ENCODE results near the gene DNAH8.
"Not testable (repeated sequence)": the region's sequence is repeated elsewhere in the genome, so short reads cannot be mapped to it uniquely, and the experiment has no call there.

Gene DNAH8

DNA sequence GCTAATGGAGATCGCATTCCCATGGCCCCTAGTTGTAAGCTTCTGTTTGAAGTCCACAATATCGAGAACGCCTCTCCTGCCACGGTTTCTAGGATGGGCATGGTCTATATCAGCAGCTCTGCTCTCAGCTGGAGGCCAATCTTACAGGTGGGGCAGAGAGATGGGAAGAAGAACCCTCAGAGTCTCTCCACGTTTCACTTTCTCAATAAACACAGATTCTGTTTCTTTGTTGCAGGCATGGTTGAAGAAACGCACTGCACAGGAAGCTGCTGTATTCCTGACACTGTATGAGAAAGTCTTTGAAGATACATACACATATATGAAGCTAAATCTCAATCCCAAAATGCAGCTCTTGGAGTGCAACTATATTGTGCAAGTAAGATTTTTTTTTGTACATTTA, 157.9 kb downstream of the DNAH8 start:
- no peak overlapping the region for H3K27ac ChIP-seq
- DNase-seq (ENCODE audit: low read depth, low spot score) = no peak

DNA sequence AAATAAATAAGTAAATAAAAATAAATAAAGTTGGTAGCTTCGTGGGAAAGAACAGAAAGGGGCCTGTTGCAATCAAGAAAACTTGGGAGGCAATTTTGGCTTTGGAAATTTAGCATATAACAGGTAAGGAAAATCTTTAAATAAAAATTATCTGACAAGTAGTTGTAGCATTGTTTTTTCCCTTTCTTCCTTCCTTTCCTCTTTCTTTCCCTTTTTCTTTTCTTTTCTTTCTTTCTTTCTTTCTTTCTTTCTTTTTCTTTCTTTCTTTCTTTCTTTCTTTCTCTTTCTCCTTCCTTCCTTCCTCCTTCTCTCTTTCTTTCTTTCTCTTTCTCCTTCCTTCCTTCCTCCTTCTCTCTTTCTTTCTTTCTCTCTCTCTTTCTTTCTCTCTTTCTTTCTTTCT, 158.7 kb downstream of the DNAH8 start:
- not testable (repeated sequence) for H3K27ac ChIP-seq; DNase-seq (ENCODE audit: low read depth, low spot score)

DNA sequence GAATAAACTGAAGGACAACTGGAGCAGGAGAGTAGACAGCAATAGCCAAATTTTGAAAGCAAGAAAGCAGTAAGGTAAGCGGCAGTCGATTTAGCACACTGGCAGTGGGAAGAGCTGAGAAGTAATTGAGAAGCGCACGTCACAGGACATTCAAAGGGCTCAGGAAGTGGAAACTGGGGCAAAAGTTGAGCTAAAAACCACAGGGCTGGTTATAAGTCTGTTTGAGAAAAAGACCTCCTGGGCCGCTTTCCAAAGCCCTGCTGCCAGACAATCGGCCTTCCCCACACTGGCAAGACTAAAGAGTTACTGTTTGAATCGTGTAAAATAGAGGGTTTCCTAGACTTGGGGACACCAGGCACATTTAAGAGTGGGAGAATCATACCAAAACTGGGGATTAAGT, 161.4 kb downstream of the DNAH8 start:
- DNase-seq (ENCODE audit: low read depth, low spot score) = no peak
- H3K27ac ChIP-seq = no peak overlapping the region

DNA sequence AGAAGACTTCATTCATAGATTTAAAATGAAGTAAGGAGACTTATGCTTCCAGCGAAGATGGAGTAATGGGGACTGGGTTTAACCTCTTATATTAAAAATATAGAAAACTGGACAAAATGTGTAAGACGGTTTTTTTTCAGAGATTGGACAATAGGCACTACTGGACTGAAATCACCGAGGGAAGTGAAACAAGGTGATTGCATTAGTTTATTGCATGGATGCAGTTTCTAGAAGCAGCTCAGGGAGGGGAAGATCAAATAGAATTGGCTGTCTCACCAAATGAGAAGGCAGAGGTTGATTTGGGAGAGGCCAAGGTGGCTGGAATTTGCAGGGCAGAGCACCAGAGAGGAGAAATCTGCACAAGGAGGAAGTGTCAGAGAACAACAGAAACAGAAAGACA, 162.6 kb downstream of the DNAH8 start:
- H3K27ac ChIP-seq = no peak overlapping the region
- no peak for DNase-seq (ENCODE audit: low read depth, low spot score)

DNA sequence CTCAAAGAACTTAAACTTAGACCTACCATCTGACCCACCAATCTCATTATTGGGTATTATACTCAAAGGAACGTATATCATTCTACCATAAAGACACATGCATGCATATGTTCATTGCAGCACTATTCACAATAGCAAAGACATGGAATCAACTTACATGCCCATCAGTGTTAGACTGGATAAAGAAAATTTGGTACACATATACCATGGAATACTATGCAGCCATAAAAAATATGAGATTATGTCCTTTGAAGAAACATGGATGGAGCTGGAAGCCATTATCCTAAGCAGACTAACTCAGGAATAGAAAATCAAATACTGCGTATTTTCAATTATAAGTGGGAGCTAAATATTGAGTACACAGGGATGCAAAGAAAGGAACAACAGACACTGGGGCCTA, 167.0 kb downstream of the DNAH8 start:
- DNase-seq (ENCODE audit: low read depth, low spot score) = no peak
- no peak overlapping the region for H3K27ac ChIP-seq

DNA sequence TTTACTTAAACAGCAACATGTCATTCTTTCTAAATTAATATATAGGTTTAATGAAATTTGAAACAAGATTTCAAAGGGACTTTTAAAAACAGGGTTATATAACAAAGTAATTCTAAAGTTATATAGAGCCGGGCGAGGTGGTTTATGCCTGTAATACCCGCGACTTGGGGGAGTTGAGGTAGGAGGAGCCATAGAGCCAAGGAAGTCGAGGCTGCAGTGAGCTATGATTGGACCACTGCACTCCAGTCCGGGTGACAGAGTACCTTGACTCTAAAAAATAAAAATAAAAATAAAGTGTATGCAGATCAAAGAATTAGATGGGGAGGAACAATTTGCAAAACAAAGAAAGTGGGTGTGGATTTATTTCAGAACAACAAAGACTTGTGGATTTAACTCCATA, 182.4 kb downstream of the DNAH8 start:
- H3K27ac ChIP-seq = no peak overlapping the region
- no peak for DNase-seq (ENCODE audit: low read depth, low spot score)

DNA sequence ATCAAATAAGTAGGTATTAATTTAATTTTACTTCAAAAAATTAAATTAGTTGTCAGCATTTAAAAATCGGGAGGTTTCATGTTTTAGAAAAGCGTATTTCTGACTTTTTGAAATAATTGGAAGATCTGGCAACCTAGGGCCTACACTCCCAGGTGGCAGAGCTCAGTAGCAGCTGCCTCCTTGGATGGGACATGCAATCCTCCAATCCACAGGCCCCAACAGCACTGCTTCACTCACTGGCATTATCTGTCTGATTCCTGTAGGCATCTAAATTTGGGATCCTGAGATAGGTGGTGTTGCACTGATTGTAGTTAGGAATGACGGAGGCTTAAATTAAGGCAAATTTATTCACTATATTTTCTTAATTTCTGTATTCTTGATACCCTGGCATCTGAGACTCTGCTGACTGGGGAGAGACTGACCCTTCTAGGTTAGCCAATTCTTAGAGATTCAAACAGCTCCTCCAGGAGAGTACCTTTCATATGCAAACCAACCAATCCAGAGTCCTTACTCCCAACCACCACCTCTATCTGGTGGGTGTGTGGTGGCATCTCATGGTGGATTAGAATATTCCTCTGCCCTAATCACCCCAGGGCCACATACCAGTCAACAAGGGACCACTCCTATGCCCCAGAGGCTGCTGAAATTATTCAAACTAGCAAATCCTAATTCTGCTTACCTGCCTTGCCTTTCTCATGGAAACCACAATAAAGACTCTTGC, 186.9 kb downstream of the DNAH8 start:
- H3K27ac ChIP-seq = no peak overlapping the region
- no peak for DNase-seq (ENCODE audit: low read depth, low spot score)

DNA sequence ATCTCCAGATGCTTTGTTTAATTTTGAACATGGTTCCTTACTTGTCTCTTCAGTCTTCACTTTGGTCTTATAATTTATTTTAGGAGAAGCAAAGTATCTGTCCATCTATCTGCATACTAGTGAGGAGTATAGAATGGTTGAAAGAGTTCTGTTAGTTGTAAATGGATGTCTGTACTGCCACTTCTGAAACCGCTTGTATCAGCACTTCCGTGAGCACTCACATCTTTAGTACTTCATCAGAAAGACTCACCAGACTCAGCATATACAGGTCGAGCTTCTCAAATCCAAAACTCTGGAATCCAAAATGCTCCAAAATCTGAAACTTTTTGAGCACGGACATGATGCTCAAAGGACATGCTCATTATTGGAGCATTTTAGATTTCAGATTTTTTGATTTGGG, 191.5 kb downstream of the DNAH8 start:
- H3K27ac ChIP-seq = no peak overlapping the region
- DNase-seq (ENCODE audit: low read depth, low spot score) = no peak

DNA sequence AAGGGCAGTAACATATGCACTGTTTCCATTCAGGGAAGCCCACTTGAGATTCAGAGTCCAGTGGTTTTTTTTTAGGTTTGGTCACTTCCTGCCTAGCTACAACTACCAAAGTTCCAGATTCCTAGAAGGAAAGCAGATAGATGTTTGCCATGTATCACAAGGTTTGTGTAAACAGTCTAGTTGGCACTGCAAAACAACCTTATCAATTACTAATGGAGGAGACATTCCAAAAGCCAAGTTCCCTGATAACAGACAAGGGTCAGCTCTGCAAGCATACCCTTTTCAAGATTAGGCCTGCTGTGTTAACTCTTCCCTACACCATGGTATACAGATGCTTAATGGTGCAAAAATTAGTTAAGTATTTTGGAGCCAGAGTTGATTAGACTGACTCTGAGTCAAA, 192.2 kb downstream of the DNAH8 start:
- H3K27ac ChIP-seq = no peak overlapping the region
- DNase-seq (ENCODE audit: low read depth, low spot score) = no peak

DNA sequence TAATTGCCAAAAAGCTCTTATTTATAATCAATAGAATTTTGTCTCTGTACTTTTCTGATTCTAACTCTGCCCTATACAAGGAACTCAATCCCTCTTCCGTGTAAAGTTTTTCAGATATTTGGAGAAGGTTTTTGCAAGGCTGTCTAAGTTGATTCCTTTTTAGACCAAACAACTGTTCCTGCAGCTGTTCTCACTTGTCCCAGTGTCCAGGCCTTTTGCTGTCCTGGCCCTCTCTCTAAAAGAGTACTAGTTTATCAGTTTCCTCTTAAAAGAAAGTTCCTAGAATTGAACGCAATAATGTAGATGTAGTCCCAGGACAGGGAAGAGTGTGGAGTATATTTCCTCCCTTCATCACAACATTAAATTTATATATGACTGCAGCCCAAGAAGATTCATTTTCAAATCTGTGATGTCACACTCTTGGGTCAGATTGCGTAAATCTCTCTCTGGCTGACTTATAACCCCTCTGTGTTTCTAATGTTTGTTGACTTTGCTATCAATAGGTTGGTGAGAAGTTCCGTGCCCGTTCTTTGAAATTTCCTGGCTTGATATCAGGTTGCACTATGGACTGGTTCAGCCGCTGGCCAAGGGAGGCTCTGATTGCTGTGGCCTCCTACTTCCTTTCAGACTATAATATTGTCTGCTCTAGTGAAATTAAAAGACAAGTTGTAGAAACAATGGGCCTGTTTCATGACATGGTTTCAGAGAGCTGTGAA, 194.1 kb downstream of the DNAH8 start:
- H3K27ac ChIP-seq = no peak overlapping the region
- DNase-seq (ENCODE audit: low read depth, low spot score) = no peak

DNA sequence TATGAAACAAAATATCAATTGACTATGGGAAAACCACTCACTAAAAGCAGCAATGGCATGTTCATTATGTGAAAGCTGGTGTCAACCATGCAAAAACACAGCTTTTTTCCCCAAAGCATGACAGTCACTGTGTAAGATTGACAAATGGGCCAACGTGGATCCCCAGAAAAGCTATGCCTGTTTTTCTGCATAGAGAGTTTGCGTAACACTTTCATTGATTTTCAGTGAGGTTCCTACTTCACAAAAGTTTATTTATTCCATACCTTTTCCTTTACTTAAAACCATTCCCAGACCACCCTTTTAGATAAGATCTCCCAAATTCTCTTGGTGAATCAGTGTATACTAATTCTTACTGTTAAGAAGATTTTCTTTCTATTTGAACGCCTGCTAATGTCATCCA, 195.1 kb downstream of the DNAH8 start:
- no peak overlapping the region for H3K27ac ChIP-seq
- no peak for DNase-seq (ENCODE audit: low read depth, low spot score)

DNA sequence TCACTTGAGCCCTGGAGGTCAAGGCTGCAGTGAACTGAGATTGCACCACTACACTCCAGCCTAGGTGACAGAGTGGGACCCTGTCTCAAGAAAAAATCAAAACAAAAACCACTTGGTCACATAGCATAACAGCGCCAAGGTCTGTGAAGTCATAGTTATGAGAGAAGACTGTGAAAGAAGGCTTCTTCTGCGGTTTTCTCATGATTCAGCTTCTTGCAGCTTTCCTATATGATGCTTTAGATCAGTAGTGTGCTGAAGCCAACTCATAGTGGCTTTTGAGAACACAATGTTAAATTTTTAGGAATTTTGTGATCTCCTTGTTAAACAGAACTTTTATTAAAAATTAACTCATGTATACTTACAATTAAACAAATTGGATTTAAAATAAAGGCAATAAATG, 197.3 kb downstream of the DNAH8 start:
- H3K27ac ChIP-seq = no peak overlapping the region
- DNase-seq (ENCODE audit: low read depth, low spot score) = no peak

DNA sequence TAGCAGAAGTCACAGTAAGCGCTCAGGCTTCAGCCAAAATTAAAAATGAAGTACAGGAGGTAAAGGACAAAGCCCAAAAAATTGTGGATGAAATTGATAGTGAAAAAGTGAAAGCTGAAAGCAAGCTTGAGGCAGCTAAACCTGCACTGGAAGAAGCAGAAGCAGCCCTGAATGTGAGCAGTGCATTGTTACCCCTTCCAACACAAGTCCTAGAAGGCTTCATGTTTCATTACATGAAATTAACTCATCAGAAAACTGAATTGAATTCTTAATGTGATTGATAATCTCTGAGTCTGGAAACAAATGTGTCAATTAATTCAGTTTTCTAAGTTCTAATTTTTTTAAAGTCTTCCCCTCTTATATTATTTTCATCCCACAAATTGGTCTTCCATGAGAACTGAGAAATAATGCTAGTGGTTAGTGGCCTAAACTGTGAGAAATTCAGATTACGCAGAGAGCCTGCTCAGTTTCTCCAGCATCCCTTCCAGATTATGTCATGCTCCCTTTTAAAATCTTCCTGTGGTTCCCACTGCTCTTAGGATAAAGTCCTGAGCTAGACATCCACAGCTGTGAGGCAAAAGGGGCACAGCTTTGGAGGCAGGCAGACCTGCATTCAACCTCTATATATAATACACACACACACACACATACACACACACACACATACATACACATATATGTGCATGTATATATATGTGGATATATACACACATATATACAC, 200.3 kb downstream of the DNAH8 start:
- no peak for DNase-seq (ENCODE audit: low read depth, low spot score)
- H3K27ac ChIP-seq = no peak overlapping the region

DNA sequence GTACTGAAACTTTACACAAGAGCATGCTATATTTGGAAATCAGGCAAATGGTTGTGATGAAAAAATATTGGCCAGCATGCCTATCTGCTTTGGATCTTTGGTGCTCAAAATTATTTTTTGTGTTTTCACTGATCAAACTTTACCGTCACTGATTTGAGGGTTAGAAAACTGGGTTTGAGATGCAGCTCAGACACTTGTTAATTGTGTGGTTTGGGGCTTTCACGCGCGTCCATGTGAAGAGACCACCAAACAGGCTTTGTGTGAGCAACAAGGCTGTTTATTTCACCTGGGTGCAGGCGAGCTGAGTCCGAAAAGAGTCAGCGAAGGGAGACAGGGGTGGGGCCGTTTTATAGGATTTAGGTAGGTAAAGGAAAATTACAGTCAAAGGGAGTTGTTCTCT, 206.4 kb downstream of the DNAH8 start:
- DNase-seq (ENCODE audit: low read depth, low spot score); H3K27ac ChIP-seq: not testable (repeated sequence)

DNA sequence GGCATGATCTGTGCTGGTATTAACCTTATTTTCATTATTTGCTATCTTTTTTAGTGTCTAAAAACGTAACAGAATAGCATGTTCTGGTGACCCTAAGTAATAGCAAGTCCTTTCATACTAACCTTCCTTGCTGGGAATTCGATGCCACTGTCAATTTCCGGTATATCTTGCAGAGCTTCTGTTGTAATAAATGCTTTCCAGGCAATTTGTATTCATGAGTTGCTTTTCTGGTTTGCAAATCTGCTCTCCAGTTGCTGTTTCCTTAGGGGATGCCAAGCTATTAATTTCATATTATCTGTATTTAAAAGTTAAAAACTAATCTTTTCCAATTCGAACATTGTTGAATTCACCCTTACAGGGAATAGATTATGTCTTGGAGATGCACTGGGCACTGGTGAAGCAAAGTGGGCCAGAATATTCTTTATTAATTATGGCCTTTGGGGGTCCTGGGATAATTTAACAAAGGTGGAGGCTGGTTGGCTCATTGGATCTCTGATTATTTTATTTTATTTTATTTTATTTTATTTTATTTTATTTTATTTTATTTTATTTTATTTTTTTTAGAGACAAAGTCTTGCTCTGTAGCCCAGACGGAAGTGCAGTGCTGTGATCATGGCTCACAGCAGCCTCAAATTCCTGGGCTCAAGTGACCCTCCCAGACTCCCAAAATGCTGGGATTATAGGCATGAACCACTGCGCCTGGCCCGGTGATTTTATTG, 209.8 kb downstream of the DNAH8 start:
- no peak overlapping the region for H3K27ac ChIP-seq
- DNase-seq (ENCODE audit: low read depth, low spot score) = no peak

DNA sequence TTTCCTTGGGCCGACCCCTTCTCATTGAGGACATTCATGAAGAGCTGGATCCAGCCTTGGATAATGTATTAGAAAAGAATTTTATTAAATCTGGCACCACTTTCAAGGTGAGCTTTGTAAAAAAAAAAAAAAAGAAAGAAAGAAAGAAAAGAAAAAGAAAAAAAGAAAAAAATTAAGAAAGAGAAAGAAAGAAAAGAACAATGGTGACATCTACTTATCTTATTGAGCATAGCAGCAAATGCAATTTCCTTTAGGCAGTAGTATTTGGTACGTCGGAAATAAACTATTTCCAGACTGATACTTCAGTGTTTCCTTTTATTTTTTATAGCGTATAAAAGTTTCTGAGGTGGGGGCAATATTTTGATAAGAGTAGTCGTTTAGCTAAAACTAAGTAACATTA, 214.4 kb downstream of the DNAH8 start:
- H3K27ac ChIP-seq = no peak overlapping the region
- DNase-seq (ENCODE audit: low read depth, low spot score) = no peak

DNA sequence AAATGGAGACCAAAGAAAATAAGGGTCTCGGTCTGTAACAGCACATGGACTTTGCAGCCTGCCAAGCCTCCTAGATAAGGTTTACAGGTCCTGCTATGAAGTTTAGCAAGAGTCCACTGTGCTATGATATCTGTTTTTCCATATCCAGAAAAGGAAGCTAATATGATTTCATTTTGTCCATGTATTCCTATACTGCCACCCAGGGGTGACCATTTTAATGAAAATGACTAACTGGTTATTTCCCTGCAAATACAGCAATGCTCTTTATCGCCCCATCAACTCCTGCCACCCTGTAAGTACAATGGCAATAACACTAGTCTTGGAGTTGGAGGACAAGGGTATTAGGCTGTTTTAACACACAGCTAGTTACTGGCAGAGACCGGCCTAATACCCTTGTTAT, 218.3 kb downstream of the DNAH8 start:
- no peak for DNase-seq (ENCODE audit: low read depth, low spot score)
- H3K27ac ChIP-seq = no peak overlapping the region

DNA sequence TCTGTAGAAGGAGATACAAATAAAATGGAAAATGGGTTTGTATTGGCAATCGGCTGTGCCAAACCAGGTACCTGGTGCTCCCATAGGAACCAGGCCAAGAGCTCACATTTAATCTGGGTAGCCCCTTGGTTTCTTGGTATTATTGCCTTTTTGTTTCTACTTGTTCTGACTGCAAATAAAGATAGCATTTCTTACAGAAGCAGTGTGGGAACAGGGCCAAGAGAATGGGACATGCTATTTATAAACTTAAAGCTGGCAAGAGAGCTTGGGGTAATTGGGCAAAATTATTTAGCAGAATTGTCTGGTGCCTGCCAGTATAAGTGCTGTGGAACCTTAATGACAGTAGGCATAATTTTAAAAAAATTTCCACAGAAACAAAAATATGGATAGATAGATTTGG, 219.9 kb downstream of the DNAH8 start:
- no peak for DNase-seq (ENCODE audit: low read depth, low spot score)
- no peak overlapping the region for H3K27ac ChIP-seq

DNA sequence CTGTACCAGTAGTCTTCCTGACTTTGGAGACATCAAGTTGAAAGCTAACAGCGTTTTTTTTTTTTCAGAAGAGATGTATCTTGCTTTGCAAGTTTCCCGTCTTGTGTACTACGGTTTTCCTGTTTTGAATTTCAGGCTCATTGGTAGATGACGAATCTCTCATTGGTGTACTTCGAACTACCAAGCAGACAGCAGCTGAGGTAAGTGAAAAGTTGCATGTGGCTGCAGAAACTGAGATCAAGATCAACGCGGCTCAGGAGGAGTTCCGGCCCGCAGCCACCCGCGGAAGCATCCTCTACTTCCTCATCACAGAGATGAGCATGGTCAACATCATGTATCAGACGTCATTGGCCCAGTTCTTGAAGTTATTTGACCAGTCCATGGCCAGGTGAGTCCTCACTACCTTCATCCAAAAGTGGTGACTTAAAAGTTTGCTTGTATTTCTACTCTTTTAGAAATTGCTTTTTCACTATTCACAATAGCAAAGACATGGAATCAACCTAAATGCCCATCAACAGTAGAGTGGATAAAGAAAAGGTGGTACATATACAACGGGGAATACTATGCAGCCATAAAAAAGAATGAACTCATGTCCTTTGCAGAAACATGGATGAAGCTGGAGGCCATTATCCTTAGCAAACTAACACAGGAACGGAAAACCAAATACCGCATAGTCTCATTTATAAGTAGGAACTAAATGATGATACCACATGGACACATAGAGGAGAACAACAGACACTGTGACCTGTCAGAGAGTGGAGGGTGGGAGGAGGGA, 222.9 kb downstream of the DNAH8 start:
- no peak for DNase-seq (ENCODE audit: low read depth, low spot score)
- H3K27ac ChIP-seq = no peak overlapping the region

DNA sequence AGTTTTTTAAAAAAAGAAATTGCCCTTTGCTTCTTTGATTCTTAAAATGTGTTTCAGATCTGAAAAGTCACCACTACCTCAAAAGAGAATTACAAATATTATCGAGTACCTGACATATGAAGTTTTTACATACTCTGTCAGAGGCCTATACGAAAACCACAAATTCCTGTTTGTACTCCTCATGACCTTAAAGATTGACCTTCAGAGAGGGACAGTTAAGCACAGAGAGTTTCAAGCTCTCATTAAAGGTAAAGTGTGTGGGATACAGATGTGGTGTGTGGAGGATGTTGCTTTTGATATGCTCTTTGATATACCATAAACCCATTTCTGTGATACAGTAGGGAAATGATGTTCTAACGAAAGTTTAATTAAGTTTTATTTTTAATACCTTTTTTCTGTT, 223.6 kb downstream of the DNAH8 start:
- H3K27ac ChIP-seq = no peak overlapping the region
- no peak for DNase-seq (ENCODE audit: low read depth, low spot score)
